Measurements from ENCODE around the gene ACOXL.
A peak's percentile ranks its signal among the peaks of the same experiment; 100 is the strongest.
"Not testable (repeated sequence)": the region's sequence is repeated elsewhere in the genome, so short reads cannot be mapped to it uniquely, and the experiment has no call there.

The ACOXL gene

GRCh38 chr2:111072220-111072871 lies 340.0 kb downstream of the ACOXL start:
- DNase-seq, result no peak

DNA sequence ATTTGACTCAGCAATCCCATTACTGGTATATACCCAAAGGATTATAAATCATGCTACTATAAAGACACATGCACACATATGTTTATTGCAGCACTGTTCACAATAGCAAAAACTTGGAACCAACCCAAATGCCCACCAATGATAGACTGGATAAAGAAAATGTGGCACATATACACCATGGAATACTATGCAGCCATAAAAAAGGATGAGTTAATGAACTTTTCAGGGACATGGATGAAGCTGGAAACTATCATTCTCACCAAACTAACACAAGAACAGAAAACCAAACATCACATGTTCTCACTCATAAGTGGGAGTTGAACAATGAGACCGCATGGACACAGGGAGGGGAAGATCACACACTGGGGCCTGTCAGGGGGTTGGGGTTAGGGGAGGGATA lies 350.3 kb downstream of the ACOXL start:
- not testable (repeated sequence) for DNase-seq

DNA sequence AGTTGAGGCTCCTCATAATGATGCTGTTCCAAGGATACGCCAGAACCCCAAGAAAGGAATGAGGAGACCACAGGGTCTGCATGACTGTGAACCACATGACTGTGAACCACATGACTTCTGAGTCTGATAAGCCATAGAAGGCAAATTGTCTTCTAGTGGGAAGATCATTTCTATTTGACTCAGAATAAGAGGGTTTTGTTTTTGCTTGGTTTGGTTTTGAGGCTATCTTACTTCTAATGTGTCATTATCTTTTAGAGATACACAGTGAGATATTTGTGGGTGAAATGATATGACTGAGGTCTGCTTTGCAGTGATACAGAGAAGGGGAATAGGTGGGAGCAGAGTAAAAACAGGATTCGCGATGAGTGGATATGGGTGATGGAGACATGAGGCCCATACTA lies 359.4 kb downstream of the ACOXL start:
- DNase-seq, result no peak

- DNase-seq, result no peak
These were observed 362.3 kb downstream of the ACOXL start for GRCh38 chr2:111094691-111095090.

GRCh38 chr2:111095434-111095833 lies 363.1 kb downstream of the ACOXL start:
- DNase-seq, result no peak

- DNase-seq, result no peak
These were observed 367.0 kb downstream of the ACOXL start for GRCh38 chr2:111099402-111099801.

DNA sequence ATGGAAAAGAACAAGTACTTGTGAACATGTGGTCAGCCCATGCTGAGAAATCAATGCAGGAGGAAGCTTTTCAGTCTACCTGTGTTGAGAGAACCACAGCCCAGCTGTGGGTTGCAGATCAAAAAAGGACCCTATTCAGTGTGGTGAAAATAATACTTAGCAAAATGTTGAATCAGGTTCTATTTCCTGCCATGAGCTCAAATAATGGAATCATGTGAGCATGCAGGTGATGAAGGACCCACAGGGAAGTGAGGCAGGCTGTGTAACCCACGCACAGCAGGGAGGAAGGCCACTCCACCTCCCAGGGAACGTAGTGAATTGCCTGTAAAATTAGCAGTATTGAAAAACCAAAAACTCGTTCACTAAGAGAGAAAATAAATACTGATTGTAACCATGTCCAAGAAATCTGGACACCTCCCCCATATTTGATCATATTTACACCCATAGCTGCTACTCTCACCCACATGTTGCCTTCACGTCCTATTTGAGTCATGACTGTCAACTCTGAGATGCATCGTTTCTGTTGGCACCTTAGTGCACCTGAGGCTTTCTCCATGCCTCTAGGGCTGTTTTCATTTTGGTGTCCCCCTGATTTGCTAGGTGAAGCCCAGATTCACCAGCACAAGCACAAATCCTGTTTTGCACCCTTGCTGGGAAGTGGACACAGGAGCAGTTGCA lies 367.9 kb downstream of the ACOXL start:
- DNase-seq, result no peak

DNA sequence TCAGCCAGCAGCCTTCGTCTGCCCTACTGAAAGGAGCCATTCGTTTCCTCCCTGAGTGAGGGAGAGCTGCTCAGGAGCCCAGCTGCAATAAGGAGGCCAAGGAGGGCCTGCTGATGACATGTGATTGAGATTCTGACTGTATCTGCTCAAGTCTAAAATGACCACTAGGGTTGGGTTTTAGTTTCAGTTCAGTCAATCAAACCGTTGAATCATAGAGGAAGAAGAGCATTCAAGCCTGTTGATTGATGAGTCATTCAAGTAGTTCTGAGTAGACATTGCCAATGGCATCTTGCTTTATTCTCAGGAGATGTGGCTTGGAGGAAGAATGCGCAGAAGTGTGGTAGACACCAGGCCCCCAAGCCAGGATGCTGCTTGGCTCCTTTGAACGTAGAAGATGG lies 368.4 kb downstream of the ACOXL start:
- no peak for DNase-seq

- DNase-seq, result no peak
These were observed 369.2 kb downstream of the ACOXL start for GRCh38 chr2:111101592-111101991.

- DNase-seq, result no peak
These were observed 369.8 kb downstream of the ACOXL start for GRCh38 chr2:111102216-111102615.

DNA sequence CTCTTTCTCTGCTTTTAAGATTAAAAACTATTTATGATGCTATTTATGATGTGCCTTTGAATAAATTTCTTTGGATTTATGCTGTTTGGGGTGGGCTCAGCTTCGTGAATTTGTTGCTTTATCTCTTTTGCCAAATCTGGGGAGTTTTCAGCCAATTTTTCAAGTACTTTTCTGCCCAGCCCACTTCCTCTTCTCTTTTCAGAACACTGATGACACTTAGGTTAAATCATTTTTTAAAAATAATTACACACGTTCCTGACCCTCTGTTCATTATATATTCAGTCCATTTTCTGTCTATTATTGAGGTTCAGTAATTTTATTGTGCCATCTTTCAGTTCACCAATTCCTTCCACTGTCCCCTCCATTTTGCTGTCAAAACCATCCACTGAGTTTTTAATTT lies 373.6 kb downstream of the ACOXL start:
- DNase-seq, result no peak

GRCh38 chr2:111106706-111107105 lies 374.3 kb downstream of the ACOXL start:
- DNase-seq, result no peak

- no peak for DNase-seq
These were observed 376.4 kb downstream of the ACOXL start for GRCh38 chr2:111108745-111109271.

- DNase-seq, result no peak
These were observed 378.9 kb downstream of the ACOXL start for GRCh38 chr2:111111101-111111755.

GRCh38 chr2:111113838-111114237 lies 381.5 kb downstream of the ACOXL start:
- no peak for DNase-seq

DNA sequence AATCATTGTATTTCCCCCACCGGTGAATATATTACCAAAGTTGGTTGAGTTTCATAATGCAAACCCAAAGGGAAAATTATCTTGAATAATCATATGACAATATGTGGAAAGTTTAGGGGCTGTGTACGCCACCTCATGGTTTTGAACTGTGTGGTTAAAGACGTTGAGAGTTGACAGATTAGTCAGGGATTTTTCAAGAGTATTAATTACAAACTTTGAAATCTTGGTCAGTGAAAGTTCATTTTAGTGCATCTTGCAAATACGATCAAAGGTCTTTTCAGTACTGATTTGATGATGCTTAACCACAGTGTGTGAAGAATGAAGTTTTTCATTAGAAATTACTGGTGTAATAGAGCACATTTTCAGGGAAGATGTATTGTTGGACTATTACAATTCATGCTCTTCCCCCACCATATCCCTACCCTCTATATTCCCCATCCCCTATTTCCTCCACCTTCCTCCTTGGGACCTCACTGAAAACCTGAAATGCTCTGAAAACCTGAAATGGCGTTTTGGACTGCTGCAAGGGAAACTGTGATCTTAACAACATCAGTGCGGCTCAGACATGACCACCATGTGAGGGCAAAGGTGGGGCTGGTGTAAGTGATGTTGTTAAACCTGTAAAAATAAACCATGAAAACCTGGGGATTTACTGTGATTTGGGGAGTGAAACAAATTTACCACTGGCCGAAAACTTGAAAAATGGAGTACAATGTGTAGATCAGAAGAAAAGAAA lies 383.8 kb downstream of the ACOXL start:
- no peak for DNase-seq

DNA sequence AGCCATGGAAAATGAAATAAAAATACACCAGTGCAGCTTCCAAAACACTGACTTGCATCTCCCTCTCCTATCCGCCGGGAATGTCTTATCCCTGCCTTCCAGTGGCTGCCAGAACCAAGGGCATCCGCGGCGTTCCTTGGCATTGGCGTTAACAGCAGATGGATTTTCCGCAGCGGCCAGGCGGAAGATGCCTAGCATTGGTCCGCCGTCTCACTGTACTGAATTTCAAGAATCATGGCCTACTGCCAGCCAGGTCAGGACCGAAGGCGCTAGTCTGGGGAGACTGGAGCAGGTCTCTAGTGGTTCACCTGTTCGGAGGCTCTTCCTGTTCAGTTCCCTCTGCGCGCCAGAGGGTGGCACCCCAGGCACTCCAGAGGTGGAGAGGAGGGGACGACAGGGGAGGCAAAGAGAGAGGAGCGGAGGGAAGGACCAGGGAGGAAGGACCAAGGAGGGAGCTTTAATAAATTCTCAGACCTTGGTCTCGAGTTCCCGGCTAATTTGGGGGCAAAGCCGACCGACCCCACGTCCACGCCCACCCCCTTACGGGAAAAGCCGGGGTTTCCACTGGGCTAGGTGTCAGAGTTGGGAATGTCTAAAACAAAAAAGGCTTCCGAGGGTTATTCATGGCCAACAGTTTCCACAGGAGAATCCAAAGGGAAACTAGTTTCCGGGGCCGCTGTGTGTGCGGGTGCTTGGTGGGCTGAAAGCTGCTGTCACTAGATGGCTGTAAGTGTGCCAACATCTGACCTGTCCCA lies 384.6 kb downstream of the ACOXL start:
- peak; percentile 40 for DNase-seq

DNA sequence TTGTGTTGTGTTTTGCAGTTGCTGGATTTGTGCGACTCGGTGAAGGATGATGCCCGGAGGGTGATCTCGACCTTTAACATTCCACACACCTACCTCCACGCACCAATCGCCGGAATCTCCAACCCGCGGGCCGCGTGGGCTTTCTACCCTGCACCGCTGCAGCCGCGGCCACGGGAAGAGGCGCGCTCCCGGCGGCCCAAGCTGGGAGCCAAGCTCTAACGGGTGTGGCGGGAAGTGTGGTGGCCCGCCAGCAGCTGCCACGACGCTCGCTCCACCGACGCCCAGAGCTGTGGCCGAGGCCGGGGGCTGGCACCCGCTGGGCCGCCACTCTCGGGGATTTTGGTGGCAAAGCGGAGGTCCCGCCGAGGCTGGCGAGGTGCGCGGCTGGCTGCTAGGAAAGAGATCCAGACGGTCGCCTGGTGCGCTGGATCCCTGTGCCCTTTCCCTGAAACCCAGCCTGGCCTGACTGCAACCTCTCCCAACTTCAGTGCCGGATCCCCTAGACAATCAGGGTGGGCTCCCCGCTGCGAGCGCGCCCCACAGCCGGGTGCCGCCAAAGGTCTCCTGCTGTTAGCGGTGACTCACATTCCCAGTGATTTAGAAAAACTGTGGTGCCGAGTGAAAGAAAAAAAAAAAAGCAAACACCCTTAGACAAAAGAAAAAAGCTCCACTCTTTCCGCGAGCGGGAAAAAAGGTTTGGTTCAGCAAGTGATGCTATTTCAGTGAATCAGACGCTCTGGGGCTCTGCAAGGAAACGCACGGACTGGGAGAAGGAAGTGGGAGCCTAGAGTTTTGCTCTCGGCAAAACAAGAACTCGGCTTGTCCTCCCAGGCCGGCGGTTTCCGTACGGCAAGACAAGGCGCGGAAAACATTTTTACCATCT lies 385.5 kb downstream of the ACOXL start:
- DNase-seq, result no peak

DNA sequence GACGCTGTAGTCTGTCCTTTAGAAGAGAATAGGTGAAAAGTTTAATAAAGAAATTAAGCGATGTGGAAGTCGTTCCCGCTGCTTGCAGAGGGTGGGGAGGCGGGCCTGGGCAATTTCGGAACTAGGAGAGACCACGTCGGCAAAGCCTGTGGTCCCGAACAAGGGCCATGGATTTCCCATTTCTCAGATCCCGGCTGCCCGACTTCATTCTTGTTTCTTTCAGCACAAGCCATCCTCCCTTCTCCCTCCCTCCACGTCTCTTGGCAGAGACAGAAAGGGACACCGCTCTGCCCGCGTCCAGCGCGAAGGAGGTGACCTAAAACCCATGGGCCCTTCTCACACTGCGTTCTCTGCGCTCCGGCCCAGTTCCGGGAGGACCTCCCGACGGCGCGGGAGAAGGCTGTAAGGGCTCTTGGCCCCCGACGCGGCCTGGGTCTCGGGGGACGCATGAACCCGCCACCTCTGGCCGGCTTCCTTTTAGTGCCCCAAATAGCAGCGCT lies 386.2 kb downstream of the ACOXL start:
- no peak for DNase-seq

- no peak for DNase-seq
These were observed 386.8 kb downstream of the ACOXL start for GRCh38 chr2:111118981-111119821.
